Testis (tissue), 2 donors: ENCODE results near the gene CPT1C.

Experiments
- POLR2A ChIP-seq: fragments of 450-650 bp; IDR thresholded peaks from one replicate; pipeline ENCODE4 v1.6.1; 2017; ENCODE audit warnings: antibody characterized with exemption, mild to moderate bottlenecking, moderate library complexity
- TF ChIP-seq, protein P1 (sequence below), 3 experiments: fragments of 450-650 bp in 2 of 3; fragments of 200-600 bp in 1 of 3; sonication (generic) in 1 of 3; IDR thresholded peaks; one replicate each; pipeline ENCODE4 v1.5.1; 2016 to 2019; ENCODE audit warnings: antibody characterized with exemption in 3 of 3, mild to moderate bottlenecking in 2 of 3, moderate library complexity in 1 of 3

- TF ChIP-seq, protein P1, sequence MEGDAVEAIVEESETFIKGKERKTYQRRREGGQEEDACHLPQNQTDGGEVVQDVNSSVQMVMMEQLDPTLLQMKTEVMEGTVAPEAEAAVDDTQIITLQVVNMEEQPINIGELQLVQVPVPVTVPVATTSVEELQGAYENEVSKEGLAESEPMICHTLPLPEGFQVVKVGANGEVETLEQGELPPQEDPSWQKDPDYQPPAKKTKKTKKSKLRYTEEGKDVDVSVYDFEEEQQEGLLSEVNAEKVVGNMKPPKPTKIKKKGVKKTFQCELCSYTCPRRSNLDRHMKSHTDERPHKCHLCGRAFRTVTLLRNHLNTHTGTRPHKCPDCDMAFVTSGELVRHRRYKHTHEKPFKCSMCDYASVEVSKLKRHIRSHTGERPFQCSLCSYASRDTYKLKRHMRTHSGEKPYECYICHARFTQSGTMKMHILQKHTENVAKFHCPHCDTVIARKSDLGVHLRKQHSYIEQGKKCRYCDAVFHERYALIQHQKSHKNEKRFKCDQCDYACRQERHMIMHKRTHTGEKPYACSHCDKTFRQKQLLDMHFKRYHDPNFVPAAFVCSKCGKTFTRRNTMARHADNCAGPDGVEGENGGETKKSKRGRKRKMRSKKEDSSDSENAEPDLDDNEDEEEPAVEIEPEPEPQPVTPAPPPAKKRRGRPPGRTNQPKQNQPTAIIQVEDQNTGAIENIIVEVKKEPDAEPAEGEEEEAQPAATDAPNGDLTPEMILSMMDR (IDR thresholded peaks at IDR 0.05): no peak
- TF ChIP-seq POLR2A: no peak
These were observed 5.9 kb downstream of the CPT1C start for GRCh38 chr19:49696865-49697264.
